Measurements from ENCODE around the gene LY6G5C. TPM values are rescaled to one million over a fixed set of nuclear protein-coding genes. Genes with fewer than 3 reads are reported as not detected.

LY6G5C gene
- total RNA-seq, 1 donor from 2014 or later: 2.4 TPM

DNA sequence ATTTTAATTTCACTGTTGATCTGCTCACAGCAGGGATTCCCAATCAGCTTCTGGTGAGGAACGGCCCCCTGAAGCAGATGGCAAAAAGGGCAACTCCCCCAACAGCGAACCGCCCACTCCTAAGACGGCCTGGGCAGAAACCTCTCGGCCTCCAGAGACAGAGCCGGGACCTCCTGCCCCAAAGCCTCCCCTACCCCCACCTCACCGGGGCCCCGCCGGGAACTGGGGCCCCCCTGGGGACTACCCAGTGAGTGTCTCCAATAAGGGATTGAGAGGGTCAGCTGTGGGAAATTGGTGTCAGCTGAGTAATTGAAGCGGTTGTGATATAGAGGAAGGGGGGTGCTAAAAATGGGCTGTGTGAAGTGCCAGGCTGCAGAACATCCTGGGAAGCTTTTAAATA is 53.9 kb downstream of the LY6G5C start:
- TF ChIP-seq CTCF (IDR thresholded peaks at IDR 0.05): no peak
- no peak overlapping the region for H3K27ac Mint-ChIP-seq (ENCODE audit: unreplicated experiment)
- H3K4me3 Mint-ChIP-seq (ENCODE audit: unreplicated experiment): no peak overlapping the region
- no peaks in the 10 kb centered on the region for H3K9me3 Mint-ChIP-seq (ENCODE audit: low read depth)
- H3K36me3 Mint-ChIP-seq (ENCODE audit: low read depth): peaks cover 58% of the 10 kb centered on the region
- H3K27me3 Mint-ChIP-seq (ENCODE audit: low read depth): no peaks in the 10 kb centered on the region
- no peak for DNase-seq (ENCODE audit: low spot score)
- peaks cover 15% of the 10 kb centered on the region for H3K4me1 Mint-ChIP-seq (ENCODE audit: low read depth)

Small RNAs within 50 kb of the gene (microRNA-seq; reads per million reads assigned to microRNA genes)
- gene MIR4646 (ENCODE audit: borderline number of aligned reads) (not detected), gene MIR6832 (ENCODE audit: borderline number of aligned reads) (not detected)

Other genes with a start within 250 kb of the LY6G5C start
- gene MICB, start 182.9 kb downstream of the LY6G5C start, total RNA-seq: 7.8 to 9.4 TPM (median 9.0 TPM) in 3 replicates
- not detected in 3 replicates for gene MCCD1, start 152.1 kb downstream of the LY6G5C start, total RNA-seq
- 222 to 230 TPM (median 227 TPM) in 3 replicates for gene DDX39B, start 139.1 kb downstream of the LY6G5C start, total RNA-seq
- gene ATP6V1G2, start 134.5 kb downstream of the LY6G5C start, total RNA-seq: 2.4 to 4.1 TPM (median 3.0 TPM) in 3 replicates
- 21.2 to 30.1 TPM (median 29.6 TPM) in 3 replicates for gene NFKBIL1, start 133.5 kb downstream of the LY6G5C start, total RNA-seq
- gene LTA, start 108.8 kb downstream of the LY6G5C start, total RNA-seq: not detected in 3 replicates
- gene TNF, start 105.5 kb downstream of the LY6G5C start, total RNA-seq: not detected in 3 replicates
- not detected in 3 replicates for gene LTB, start 98.6 kb downstream of the LY6G5C start, total RNA-seq
- gene LST1, start 94.8 kb downstream of the LY6G5C start, total RNA-seq: not detected in 3 replicates
- gene NCR3, start 88.1 kb downstream of the LY6G5C start, total RNA-seq: not detected in 3 replicates
- gene AIF1, start 65.8 kb downstream of the LY6G5C start, total RNA-seq: not detected in 3 replicates
- gene PRRC2A, start 60.4 kb downstream of the LY6G5C start, total RNA-seq: 156 to 185 TPM (median 157 TPM) in 3 replicates
- 253 to 308 TPM (median 262 TPM) in 3 replicates for gene BAG6, start 28.4 kb downstream of the LY6G5C start, total RNA-seq
- gene APOM, start 25.2 kb downstream of the LY6G5C start, total RNA-seq: 0.85 to 1.2 TPM in 2 of 3 replicates, not detected in the other
- gene C6orf47, start 20.3 kb downstream of the LY6G5C start, total RNA-seq: 19.1 to 20.3 TPM (median 20.2 TPM) in 3 replicates
- 12.0 to 15.4 TPM (median 13.9 TPM) in 3 replicates for gene GPANK1, start 16.1 kb downstream of the LY6G5C start, total RNA-seq
- gene CSNK2B, start 15.0 kb downstream of the LY6G5C start, total RNA-seq: 116 to 126 TPM (median 122 TPM) in 3 replicates
- gene LY6G5B, start 11.1 kb downstream of the LY6G5C start, total RNA-seq: 10.2 to 14.3 TPM (median 11.7 TPM) in 3 replicates
- 27.8 to 33.9 TPM (median 32.3 TPM) in 3 replicates for gene ABHD16A, start 22.3 kb upstream of the LY6G5C start, total RNA-seq
- not detected in 3 replicates for gene LY6G6F, start 25.8 kb upstream of the LY6G5C start, total RNA-seq
- not detected in 3 replicates for gene LY6G6D, start 34.3 kb upstream of the LY6G5C start, total RNA-seq
- gene LY6G6C, start 40.7 kb upstream of the LY6G5C start, total RNA-seq: 0.30 TPM in 1 of 3 replicates, not detected in the others
- not detected in 3 replicates for gene MPIG6B, start 42.3 kb upstream of the LY6G5C start, total RNA-seq
- 66.4 to 99.6 TPM (median 95.7 TPM) in 3 replicates for gene DDAH2, start 48.2 kb upstream of the LY6G5C start, total RNA-seq
- 256 to 328 TPM (median 317 TPM) in 3 replicates for gene CLIC1, start 55.5 kb upstream of the LY6G5C start, total RNA-seq
- 8.4 to 17.4 TPM (median 9.4 TPM) in 3 replicates for gene MSH5, start 58.9 kb upstream of the LY6G5C start, total RNA-seq
- 1.3 to 2.4 TPM (median 1.4 TPM) in 3 replicates for gene SAPCD1, start 81.6 kb upstream of the LY6G5C start, total RNA-seq
- 0.15 to 0.62 TPM (median 0.17 TPM) in 3 replicates for gene VWA7, start 96.3 kb upstream of the LY6G5C start, total RNA-seq
- gene VARS1, start 114.7 kb upstream of the LY6G5C start, total RNA-seq: 71.1 to 101 TPM (median 71.9 TPM) in 3 replicates
- 35.0 to 42.5 TPM (median 35.7 TPM) in 3 replicates for gene LSM2, start 125.9 kb upstream of the LY6G5C start, total RNA-seq
- 0.89 to 1.5 TPM (median 1.00 TPM) in 3 replicates for gene HSPA1L, start 134.2 kb upstream of the LY6G5C start, total RNA-seq
- 23.0 to 46.3 TPM (median 46.2 TPM) in 3 replicates for gene HSPA1A, start 134.5 kb upstream of the LY6G5C start, total RNA-seq
- 46.8 to 57.9 TPM (median 50.4 TPM) in 3 replicates for gene HSPA1B, start 146.7 kb upstream of the LY6G5C start, total RNA-seq
- 63.8 to 67.5 TPM (median 64.2 TPM) in 3 replicates for gene NEU1, start 181.8 kb upstream of the LY6G5C start, total RNA-seq
- gene SLC44A4, start 197.9 kb upstream of the LY6G5C start, total RNA-seq: not detected in 3 replicates
- gene EHMT2, start 216.6 kb upstream of the LY6G5C start, total RNA-seq: 37.7 to 53.0 TPM (median 40.0 TPM) in 3 replicates
- 6.3 to 7.6 TPM (median 6.7 TPM) in 3 replicates for gene ZBTB12, start 221.0 kb upstream of the LY6G5C start, total RNA-seq
- 0.52 to 1.5 TPM (median 0.56 TPM) in 3 replicates for gene C2, start 246.7 kb upstream of the LY6G5C start, total RNA-seq

Measured in chondrocyte (in vitro differentiated cells).